ENCODE measurements around the gene HNRNPC.
"Not testable (repeated sequence)": the region's sequence is repeated elsewhere in the genome, so short reads cannot be mapped to it uniquely, and the experiment has no call there.

GRCh38 chr14:21225164-21225563 lies 44.1 kb downstream of the HNRNPC start:
- not testable (repeated sequence) for TF ChIP-seq CTCF, MYC (IDR thresholded peaks at IDR 0.05; ENCODE audit: low read depth, low read length)
